Astrocyte of the spinal cord (primary cell): ENCODE measurements around the gene B3GNT7.
"Not testable (repeated sequence)": the region's sequence is repeated elsewhere in the genome, so short reads cannot be mapped to it uniquely, and the experiment has no call there.

Experiments
- DNase-seq: peaks from one replicate; pipeline ENCODE4 v3.0.0; 2011; ENCODE audit warnings: low read depth, low spot score
- H3K4me3 ChIP-seq: 2 replicates; pipeline ENCODE4 v1.5.1; 2011; ENCODE audit warnings: low read depth, mild to moderate bottlenecking, low read length, moderate library complexity
- in situ Hi-C: cut with HindIII; loops from 2 replicates; pipeline ENCODE4 v1.10.0; 2017; ENCODE audit warnings: low sequenced_read_pairs
- TF ChIP-seq, protein P1 (sequence below): IDR thresholded peaks from 2 replicates; pipeline ENCODE4 v1.5.1; 2012; ENCODE audit warnings: low read depth, mild to moderate bottlenecking, low read length, inconsistent platforms

B3GNT7 gene

DNA sequence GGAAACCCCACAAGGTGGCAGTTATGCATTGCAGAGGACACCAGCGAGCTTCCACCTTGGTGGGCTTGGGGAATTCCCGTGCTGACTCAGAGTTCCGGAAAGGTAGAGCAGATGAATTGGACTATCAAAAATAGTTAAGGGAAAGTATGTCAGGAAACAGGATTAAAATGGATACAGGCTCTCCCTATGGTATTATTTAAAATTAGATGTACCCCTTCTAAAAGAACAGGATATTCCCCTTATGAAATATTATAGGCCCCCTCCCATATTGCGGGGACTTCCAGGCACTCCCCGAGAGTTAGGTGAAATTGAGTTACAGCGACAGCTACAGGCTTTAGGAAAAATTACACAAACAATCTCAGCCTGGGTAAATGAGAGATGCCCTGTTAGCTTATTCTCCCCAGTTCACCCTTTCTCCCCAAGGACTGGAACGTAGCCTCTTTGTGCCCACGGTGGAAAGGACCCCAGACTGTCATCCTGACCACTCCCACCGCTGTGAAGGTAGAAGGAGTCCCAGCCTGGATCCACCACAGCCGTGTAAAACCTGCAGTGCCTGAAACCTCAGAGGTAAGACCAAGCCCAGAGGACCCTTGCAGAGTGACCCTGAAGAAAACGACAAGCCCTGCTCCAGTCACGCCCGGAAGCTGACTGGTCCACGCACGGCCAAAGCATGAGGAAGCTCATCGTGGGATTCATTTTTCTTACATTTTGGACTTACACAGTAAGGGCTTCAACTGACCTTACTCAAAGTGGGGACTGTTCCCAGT is 10.3 kb downstream of the B3GNT7 start:
- in situ Hi-C loops, H3K4me3 ChIP-seq, DNase-seq: not testable (repeated sequence)
- TF ChIP-seq, protein P1, sequence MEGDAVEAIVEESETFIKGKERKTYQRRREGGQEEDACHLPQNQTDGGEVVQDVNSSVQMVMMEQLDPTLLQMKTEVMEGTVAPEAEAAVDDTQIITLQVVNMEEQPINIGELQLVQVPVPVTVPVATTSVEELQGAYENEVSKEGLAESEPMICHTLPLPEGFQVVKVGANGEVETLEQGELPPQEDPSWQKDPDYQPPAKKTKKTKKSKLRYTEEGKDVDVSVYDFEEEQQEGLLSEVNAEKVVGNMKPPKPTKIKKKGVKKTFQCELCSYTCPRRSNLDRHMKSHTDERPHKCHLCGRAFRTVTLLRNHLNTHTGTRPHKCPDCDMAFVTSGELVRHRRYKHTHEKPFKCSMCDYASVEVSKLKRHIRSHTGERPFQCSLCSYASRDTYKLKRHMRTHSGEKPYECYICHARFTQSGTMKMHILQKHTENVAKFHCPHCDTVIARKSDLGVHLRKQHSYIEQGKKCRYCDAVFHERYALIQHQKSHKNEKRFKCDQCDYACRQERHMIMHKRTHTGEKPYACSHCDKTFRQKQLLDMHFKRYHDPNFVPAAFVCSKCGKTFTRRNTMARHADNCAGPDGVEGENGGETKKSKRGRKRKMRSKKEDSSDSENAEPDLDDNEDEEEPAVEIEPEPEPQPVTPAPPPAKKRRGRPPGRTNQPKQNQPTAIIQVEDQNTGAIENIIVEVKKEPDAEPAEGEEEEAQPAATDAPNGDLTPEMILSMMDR, result peak; percentile 28

DNA sequence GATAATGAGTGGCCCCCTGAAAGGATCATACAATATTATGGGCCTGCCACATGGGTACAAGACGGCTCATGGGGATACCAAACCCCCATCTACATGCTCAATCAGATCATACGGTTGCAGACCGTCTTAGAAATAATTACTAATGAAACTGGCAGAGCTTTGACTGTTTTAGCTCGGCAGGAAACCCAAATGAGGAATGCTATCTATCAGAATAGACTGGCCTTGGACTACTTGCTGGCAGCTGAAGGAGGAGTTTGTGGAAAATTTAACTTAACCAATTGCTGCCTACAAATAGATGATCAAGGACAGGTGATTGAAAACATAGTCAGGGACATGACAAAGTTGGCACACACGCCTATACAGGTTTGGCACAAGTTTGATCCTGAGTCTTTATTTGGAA is 12.2 kb downstream of the B3GNT7 start:
- H3K4me3 ChIP-seq, in situ Hi-C loops, DNase-seq: not testable (repeated sequence)

DNA sequence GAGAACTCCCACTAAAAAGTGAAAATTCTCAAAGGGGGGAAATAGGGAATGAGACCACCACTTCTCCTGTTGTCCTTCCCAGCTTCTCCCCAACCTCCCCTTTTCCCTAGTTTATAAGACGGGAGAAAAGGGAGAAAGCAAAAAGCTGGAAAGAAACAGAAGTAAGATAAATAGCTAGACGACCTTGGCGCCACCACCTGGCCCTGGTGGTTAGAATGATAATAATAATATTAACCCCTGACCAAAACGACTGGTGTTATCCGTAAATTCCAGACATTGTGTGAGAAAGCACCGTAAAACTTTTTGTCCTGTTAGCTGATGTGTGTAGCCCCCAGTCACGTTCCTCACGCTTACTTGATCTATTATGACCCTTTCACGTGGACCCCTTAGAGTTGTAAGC is 12.8 kb downstream of the B3GNT7 start:
- in situ Hi-C loops, DNase-seq, H3K4me3 ChIP-seq: not testable (repeated sequence)

DNA sequence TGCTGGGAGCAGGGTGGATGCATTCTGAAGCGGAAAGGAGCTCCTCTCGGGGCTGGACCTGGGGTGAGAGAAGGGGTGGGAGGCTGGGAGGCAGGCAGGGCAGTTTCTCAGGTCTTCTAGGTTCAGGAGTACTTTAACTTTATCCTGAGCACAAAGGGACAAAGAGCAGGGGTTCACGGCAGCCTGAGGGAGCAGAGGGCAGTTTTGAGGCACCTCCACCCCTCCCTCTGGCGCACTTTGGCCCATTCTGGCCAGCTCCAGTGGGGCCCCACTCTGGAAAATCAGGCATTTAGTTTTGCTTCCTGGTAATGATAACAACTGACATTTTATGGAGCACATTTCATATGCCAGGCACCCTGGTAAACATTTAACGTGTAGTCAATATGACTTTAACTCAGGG is 14.3 kb downstream of the B3GNT7 start:
- DNase-seq, result no peak
- no peak overlapping the region for H3K4me3 ChIP-seq
- TF ChIP-seq, protein P1, result no peak
- in situ Hi-C loops, result no loop called here

DNA sequence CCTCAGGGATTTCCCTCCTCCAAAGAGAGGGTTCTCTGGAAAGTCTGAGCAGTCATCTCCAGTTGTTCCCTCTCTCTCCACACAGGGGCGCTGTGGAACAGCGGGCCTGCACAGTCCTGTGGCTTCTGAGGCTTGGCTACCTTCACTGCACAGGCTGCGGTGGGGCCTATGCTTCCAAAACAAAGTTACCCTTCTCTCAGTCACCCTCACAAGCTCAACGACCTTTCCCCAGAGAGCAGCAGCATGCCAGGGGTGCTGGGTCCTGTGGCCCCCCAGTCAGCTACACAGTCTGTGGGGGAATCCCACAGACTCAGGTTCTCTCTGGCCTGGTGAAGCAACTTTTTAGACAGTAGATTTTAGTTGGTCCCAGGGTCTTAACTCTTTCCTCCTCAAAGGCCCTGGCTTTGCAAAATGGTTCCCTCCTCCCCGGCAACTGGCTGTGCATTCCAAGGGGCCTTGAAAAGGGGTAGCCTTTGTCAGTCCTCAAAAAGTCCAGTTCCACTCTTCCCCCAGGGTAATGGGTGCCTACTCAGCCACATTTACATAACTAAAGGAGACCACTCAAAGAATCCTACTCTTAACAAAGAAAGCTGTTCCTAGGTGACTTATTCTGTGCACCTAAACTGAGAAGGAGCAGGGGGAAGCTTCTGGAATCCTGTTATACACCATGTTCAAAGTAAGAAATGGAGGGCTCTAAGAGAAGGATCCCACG is 14.9 kb downstream of the B3GNT7 start:
- TF ChIP-seq, protein P1, result peak; percentile 47
- no peak for DNase-seq
- no peak overlapping the region for H3K4me3 ChIP-seq
- in situ Hi-C loops, result no loop called here

DNA sequence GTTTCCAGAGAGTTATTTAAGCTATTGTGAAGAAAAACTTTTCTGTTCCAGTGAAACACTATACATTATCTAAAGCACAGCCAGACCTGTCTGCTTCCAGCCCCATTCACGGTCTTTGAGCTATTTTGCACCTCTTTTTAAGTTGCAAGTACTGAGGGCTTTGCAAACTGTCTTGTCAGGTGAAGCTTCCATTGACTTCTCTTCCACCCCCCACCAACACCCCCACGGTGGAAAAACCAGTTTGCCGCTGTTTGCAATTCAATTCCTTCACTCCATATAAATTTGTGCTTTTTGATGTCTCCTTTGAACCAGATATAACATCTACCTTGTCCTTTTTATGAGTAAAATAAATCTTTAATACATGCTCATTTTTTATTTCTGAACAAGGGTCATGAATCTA is 15.7 kb downstream of the B3GNT7 start:
- no peak overlapping the region for H3K4me3 ChIP-seq
- DNase-seq, result no peak
- in situ Hi-C loops, result no loop called here
- TF ChIP-seq, protein P1, result no peak

DNA sequence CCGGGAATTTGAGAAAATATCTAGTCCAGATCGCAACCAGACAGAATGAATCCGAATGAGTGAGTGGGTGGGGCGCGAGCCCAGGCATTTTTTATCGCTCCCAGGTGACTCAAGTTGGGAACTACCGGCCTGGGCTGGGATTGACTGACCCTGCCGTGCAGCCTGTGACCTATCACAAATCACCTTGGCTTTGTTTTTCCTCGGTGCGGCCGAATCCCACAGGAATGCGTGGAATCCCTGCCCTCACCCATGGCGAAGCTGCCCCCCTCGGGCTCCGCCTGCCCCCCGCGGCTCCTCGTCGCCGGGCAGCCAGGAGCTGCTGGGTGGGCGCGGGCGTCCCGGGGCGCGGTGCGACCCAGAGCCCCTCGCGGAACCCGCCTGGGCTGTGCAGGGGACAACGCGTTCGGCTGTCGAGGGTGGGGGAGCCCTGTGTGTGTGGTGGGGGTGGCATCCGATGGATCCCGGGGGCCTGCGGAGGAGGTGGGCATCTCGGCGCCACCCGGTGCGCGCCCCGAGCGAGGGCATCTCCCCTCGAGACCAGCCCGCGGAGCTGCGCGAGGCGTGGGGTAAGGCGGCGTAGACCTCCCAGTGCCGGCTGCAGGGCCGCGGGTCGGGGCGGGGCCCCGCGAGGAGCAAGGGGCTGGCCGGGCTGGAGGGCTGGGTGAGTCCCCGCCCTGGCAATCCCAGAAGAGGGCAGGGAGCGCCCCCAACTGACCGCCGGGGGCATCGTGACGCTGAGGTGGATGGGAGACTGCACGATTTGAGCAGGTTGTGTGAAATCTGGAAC is 16.5 kb downstream of the B3GNT7 start:
- TF ChIP-seq, protein P1, result peak; percentile 91
- in situ Hi-C loops, result no loop called here
- peak; percentile 76 for DNase-seq
- peak overlapping the region; percentile 53 for H3K4me3 ChIP-seq
